ENCODE results near the gene BCS1L. TPM values are rescaled to one million over a fixed set of nuclear protein-coding genes. Genes with fewer than 3 reads are reported as not detected.

Gene BCS1L
- total and polyA plus RNA-seq, 4 donors, result 21.4 to 45.2 (median 35.2) TPM

- 0% methylated on average over 70 to 74 of the region's 74 CpGs for WGBS, 2 donors
Observed at GRCh38 chr2:218710687-218711549, 51.4 kb downstream of the BCS1L start, which contains the start of gene TTLL4. TTLL4 (plus strand) TSS chr2:218710835; CDS start chr2:218737677, 26,842 bp downstream.

DNA sequence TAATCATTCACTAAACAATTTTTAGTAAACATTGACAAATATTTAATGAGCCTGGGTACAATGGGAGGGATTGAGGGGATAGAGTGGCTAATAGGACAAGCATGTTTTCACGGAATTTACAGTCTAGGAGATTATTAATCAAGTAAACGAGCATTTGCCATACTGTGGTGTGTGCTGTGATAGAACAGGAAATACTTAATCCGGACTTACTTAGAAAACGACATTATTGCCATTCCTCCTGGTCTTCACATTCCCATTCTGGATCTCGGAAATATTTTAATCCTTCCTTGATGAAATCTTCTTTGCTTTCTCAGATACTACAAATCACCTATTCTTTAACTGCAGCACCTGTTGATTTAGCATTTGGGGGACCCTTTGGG is 52.1 kb downstream of the BCS1L start:
- peak in 1 of 3 donors; percentile 14 for DNase-seq
- ATAC-seq (ENCODE audit: insufficient read depth, low FRiP score), result no peak
- H3K27ac ChIP-seq (ENCODE audit: low read depth in 1 of 2, low read length in 1 of 2), result no peak overlapping the region

More at GRCh38 chr2:218710687-218711549, 51.4 kb downstream of the BCS1L start, which contains the start of gene TTLL4:
- Histone ChIP-seq H3K4me3 (peak within 1 kb of the TSS; percentile 83), H3K9me3 (ENCODE audit: control insufficient read depth in 4 of 4, insufficient read depth in 3 of 4, low read length in 3 of 4) (no peaks in the 10 kb centered on the region), H3K27me3 (ENCODE audit: control insufficient read depth in 3 of 3, insufficient read depth in 3 of 3, low read length in 2 of 3) (no peaks in the 10 kb centered on the region), H3K9ac (ENCODE audit: insufficient read depth in 1 of 2, low read length in 2 of 2) (peak within 1 kb of the TSS; percentile 39 to 64), H3K36me3 (ENCODE audit: control insufficient read depth in 4 of 4, insufficient read depth in 4 of 4, low read length in 4 of 4) (peaks cover 0 to under 1% (median 0%) of the 10 kb centered on the region in 4 donors), H3K27ac (ENCODE audit: low read depth in 1 of 2, low read length in 1 of 2) (peak within 1 kb of the TSS; percentile 90 to 93), H3K4me1 (ENCODE audit: control insufficient read depth in 5 of 5, insufficient read depth in 5 of 5, low read length in 5 of 5) (peaks cover 0 to 17% (median 4%) of the 10 kb centered on the region in 5 donors)
- TF ChIP-seq CTCF (IDR thresholded peaks at IDR 0.05; ENCODE audit: control extremely low read depth, extremely low read depth), result peak; percentile 68
- peak; percentile 98 for ATAC-seq (ENCODE audit: insufficient read depth, low FRiP score)
- DNase-seq, result peak; percentile 98 to 99 (median 98)

More for the DNA sequence above, 52.1 kb downstream of the BCS1L start:
- H3K4me3 ChIP-seq, result no peak overlapping the region
- peak overlapping the region; percentile 39 to 64 for H3K9ac ChIP-seq (ENCODE audit: insufficient read depth in 1 of 2, low read length in 2 of 2)
- H3K9me3 ChIP-seq (ENCODE audit: control insufficient read depth in 4 of 4, insufficient read depth in 3 of 4, low read length in 3 of 4), result no peaks in the 10 kb centered on the region
- no peaks in the 10 kb centered on the region for H3K27me3 ChIP-seq (ENCODE audit: control insufficient read depth in 3 of 3, insufficient read depth in 3 of 3, low read length in 2 of 3)
- H3K4me1 ChIP-seq (ENCODE audit: control insufficient read depth in 5 of 5, insufficient read depth in 5 of 5, low read length in 5 of 5), result peaks cover 0 to 17% (median 7%) of the 10 kb centered on the region in 5 donors
- TF ChIP-seq CTCF (IDR thresholded peaks at IDR 0.05; ENCODE audit: control extremely low read depth, extremely low read depth), result no peak
- WGBS, 2 donors, result 10 to 20% methylated on average over 5 of the region's 5 CpGs
- peaks cover 0 to 3% (median 0%) of the 10 kb centered on the region in 4 donors for H3K36me3 ChIP-seq (ENCODE audit: control insufficient read depth in 4 of 4, insufficient read depth in 4 of 4, low read length in 4 of 4)

Other genes with a start within 250 kb of the BCS1L start
- under 1 TPM; 0.21 to 0.77 TPM for gene VIL1, start 240.6 kb upstream of the BCS1L start, total RNA-seq
- gene VIL1, start 240.6 kb upstream of the BCS1L start, polyA plus RNA-seq, result under 1 TPM; 0.06 to 0.09 TPM
- 10 to 100 TPM; 13.6 to 23.5 TPM for gene USP37, start 91.3 kb upstream of the BCS1L start, total RNA-seq
- gene USP37, start 91.3 kb upstream of the BCS1L start, polyA plus RNA-seq, result 1 to 10 TPM; 2.6 to 2.7 TPM
- gene CNOT9, start 90.8 kb upstream of the BCS1L start, total RNA-seq, result 10 to 100 TPM; 37.7 to 39.9 TPM
- 10 to 100 TPM; 18.0 to 24.7 TPM for gene CNOT9, start 90.8 kb upstream of the BCS1L start, polyA plus RNA-seq
- 1 to 10 TPM; 1.1 to 4.7 TPM for gene PLCD4, start 51.8 kb upstream of the BCS1L start, total RNA-seq
- under 1 TPM; 0.07 to 0.49 TPM for gene PLCD4, start 51.8 kb upstream of the BCS1L start, polyA plus RNA-seq
- 10 to 100 TPM; 17.2 to 29.4 TPM for gene ZNF142, start 60 bp upstream of the BCS1L start, total RNA-seq
- 1 to 10 TPM; 7.2 to 7.7 TPM for gene ZNF142, start 60 bp upstream of the BCS1L start, polyA plus RNA-seq
- gene RNF25, start 12.3 kb downstream of the BCS1L start, total RNA-seq, result 10 to 100 TPM; 15.5 to 20.0 TPM
- 10 to 100 TPM; 20.0 to 34.4 TPM for gene RNF25, start 12.3 kb downstream of the BCS1L start, polyA plus RNA-seq
- gene STK36, start 12.4 kb downstream of the BCS1L start, total RNA-seq, result 10 to 100 TPM; 39.7 to 70.6 TPM
- 10 to 100 TPM; 18.0 to 22.9 TPM for gene STK36, start 12.4 kb downstream of the BCS1L start, polyA plus RNA-seq
- 10 to 100 TPM; 25.1 to 30.5 TPM for gene TTLL4, start 51.2 kb downstream of the BCS1L start, total RNA-seq
- 10 to 100 TPM; 18.6 to 19.6 TPM for gene TTLL4, start 51.2 kb downstream of the BCS1L start, polyA plus RNA-seq
- 100 to 1,000 TPM in 1 of 2 donors, 10 to 100 TPM in 1; 38.3 to 110 TPM for gene CYP27A1, start 122.5 kb downstream of the BCS1L start, total RNA-seq
- 10 to 100 TPM; 65.3 to 88.9 TPM for gene CYP27A1, start 122.5 kb downstream of the BCS1L start, polyA plus RNA-seq
- not detected for gene PRKAG3, start 172.1 kb downstream of the BCS1L start, total RNA-seq
- under 1 TPM in 1 of 2 donors, not detected in 1; 0.01 TPM for gene PRKAG3, start 172.1 kb downstream of the BCS1L start, polyA plus RNA-seq
- gene WNT6, start 200.1 kb downstream of the BCS1L start, total RNA-seq, result under 1 TPM; 0.40 to 0.54 TPM
- gene WNT6, start 200.1 kb downstream of the BCS1L start, polyA plus RNA-seq, result under 1 TPM; 0.08 to 0.16 TPM
- gene WNT10A, start 221.2 kb downstream of the BCS1L start, total RNA-seq, result under 1 TPM; 0.65 to 0.77 TPM
- under 1 TPM; 0.17 to 0.43 TPM for gene WNT10A, start 221.2 kb downstream of the BCS1L start, polyA plus RNA-seq